ENCODE results near the gene TMEM26.

TMEM26 gene

DNA sequence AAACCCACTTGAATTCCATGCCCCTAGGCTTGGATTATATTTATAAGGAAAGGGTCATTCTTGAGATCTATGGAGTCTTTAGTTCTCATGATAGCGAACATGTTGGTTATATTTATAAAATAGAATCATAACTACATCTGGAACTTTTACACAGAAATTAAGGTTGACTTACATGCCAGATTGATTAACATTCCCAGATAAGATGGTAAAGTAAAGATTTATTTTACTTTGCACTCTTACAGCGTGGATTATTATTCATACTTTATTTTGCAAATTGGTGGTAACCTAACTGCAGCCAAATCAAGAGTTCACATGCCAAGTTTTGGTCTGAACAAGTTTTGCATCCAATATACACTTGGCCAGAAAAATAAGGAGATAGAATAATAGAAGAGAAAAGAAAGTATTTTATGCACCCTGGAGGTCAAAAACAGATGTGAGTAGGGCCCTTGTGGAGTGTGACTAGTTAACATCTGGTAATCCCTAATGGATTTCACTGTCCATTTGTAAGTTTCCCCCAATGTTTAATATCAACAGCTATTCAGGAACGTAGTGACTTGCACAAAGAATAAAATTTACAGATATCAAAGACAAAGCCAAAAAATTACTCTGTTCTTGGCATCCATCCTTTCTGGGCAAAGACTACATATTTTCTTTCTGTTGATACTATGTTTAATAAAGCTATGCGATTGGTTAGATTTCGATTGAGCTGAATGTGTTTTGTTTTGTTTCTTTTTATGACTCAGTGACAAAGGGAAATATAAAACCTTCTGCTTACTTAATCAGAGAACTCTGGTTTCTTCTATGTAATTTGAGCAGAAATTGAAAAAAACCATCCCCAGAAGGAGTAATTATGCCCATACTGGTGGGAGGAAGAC, 10.1 kb upstream of the TMEM26 start:
- DNase-seq (ENCODE audit: low spot score), result no peak
- in situ Hi-C loops (cut with MboI; ENCODE audit: low pct_unique_long_range_greater_than_20kb, low sequenced_read_pairs, unreplicated experiment), result no loop called here
- TF ChIP-seq, protein P1, sequence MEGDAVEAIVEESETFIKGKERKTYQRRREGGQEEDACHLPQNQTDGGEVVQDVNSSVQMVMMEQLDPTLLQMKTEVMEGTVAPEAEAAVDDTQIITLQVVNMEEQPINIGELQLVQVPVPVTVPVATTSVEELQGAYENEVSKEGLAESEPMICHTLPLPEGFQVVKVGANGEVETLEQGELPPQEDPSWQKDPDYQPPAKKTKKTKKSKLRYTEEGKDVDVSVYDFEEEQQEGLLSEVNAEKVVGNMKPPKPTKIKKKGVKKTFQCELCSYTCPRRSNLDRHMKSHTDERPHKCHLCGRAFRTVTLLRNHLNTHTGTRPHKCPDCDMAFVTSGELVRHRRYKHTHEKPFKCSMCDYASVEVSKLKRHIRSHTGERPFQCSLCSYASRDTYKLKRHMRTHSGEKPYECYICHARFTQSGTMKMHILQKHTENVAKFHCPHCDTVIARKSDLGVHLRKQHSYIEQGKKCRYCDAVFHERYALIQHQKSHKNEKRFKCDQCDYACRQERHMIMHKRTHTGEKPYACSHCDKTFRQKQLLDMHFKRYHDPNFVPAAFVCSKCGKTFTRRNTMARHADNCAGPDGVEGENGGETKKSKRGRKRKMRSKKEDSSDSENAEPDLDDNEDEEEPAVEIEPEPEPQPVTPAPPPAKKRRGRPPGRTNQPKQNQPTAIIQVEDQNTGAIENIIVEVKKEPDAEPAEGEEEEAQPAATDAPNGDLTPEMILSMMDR (IDR thresholded peaks at IDR 0.05; ENCODE audit: extremely low read depth, insufficient read depth, missing control alignments), result no peak

DNA sequence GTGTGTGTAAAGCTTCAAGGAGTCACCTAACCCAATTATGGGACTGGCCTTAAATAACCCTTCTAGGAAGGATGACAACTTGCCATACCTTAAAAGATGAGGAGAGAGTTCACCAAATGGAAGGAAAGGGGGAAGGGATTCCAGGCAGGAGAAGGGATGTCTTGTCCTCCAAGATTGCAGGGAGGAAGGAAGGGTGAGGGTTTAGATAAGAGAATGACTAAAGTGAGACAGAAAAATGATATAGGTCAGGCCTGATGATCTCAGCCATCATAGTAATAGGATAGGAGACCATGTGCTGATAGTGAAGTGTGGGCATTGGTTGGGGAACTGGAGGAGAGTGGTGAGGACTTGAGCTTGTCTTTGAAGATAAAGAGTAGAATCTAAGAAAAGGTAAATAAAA, 7.7 kb upstream of the TMEM26 start:
- TF ChIP-seq, protein P1 (IDR thresholded peaks at IDR 0.05; ENCODE audit: extremely low read depth, insufficient read depth, missing control alignments), result no peak

DNA sequence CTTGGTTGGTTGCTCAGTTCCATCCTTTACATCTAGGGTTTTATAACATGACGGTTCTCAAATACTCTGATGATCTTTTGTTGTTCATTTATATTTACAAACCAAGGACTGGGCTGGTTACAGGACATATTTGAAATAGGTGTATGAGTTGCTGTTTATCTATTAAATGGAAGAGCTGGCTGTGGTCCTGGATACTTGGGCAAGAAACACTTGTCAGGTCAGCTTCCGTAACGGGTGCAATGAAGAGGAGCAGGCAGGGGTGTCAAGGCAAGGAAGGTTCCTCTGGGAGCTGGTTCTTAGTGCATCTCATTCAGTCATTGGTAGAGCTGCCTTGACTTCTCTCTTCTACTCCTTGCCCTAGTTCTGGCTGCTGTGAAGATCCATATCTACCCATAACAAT, 4.8 kb upstream of the TMEM26 start:
- TF ChIP-seq, protein P1 (IDR thresholded peaks at IDR 0.05; ENCODE audit: extremely low read depth, insufficient read depth, missing control alignments), result no peak
- in situ Hi-C loops (cut with MboI; ENCODE audit: low pct_unique_long_range_greater_than_20kb, low sequenced_read_pairs, unreplicated experiment), result no loop called here
- no peak for DNase-seq (ENCODE audit: low spot score)

More for the DNA sequence above, 7.7 kb upstream of the TMEM26 start:
- in situ Hi-C loops (cut with MboI; ENCODE audit: low pct_unique_long_range_greater_than_20kb, low sequenced_read_pairs, unreplicated experiment), result no loop called here
- DNase-seq (ENCODE audit: low spot score), result no peak

DNA sequence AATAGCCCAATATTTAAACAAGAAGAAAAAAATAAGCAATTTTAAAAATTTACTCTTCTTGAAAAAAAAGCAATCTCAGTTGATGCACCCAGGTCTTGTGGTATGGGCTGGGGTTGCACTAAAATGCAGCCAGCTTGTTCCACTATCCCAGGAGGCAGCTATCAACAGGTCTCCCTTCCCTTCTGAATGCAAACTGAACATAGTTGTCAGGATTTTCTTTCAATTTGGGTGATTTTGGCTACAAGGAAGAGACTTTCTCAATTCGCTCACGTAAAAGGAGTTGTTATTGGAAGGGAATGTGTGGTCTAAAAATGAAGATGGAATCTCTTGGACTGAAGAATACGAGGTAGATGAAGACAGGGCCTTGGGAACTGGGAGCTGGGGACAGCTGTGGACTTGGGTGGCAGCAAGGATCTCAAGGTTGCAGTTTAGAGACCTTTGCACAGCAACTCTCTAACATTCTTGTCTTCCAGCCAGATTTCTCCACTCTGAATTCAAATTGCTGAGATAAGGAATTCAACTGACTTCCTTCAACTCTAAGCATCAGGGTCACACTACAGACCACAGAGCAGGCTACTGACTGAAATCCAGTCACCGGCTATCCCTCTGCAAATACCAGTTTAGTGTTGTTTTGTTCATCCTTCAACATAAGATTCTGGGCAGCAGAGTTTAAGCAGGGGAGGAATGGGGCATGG, 3.1 kb upstream of the TMEM26 start:
- TF ChIP-seq, protein P1 (IDR thresholded peaks at IDR 0.05; ENCODE audit: extremely low read depth, insufficient read depth, missing control alignments), result no peak
- in situ Hi-C loops (cut with MboI; ENCODE audit: low pct_unique_long_range_greater_than_20kb, low sequenced_read_pairs, unreplicated experiment), result no loop called here
- DNase-seq (ENCODE audit: low spot score), result no peak

DNA sequence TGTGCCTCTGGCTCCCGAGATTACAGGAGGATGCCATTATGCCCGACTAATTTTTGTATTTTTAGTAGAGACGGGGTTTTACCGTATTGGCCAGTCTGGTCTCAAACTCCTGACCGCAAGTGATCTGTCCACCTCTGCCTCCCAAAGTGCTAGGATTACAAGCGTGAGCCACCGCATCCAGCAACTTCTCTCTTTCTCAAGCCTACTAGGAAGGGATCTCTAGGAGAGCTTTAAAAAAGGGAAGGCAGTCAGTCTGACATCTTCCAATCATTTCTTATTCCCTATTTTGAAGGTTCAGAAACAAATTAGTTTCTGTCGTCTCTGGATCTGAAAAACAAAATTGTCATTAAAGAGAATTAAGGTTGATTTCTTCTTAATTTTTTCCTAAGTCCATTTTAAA, 2.5 kb upstream of the TMEM26 start:
- in situ Hi-C loops (cut with MboI; ENCODE audit: low pct_unique_long_range_greater_than_20kb, low sequenced_read_pairs, unreplicated experiment), result no loop called here
- TF ChIP-seq, protein P1 (IDR thresholded peaks at IDR 0.05; ENCODE audit: extremely low read depth, insufficient read depth, missing control alignments), result no peak
- DNase-seq (ENCODE audit: low spot score), result no peak

DNA sequence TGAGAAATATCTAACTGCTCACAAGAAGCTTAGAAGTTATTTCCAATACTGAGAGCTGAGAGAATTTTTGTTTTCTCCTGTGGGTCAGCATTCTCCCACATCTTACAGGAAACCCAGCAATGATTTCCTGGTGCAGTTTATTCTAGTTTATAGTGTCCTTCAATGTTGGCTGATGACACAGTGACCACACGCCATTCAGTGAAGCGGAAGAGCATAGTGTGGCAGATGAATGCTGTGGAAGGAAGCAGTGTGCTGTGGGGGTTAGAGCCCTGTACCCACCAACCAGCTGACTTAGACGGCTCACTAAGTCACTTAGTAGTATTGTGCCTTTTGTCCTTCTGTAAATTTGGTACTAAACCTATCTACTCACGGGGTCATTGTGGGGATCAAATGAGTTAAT, 1.4 kb upstream of the TMEM26 start:
- no peak for DNase-seq (ENCODE audit: low spot score)
- TF ChIP-seq, protein P1 (IDR thresholded peaks at IDR 0.05; ENCODE audit: extremely low read depth, insufficient read depth, missing control alignments), result no peak
- in situ Hi-C loops (cut with MboI; ENCODE audit: low pct_unique_long_range_greater_than_20kb, low sequenced_read_pairs, unreplicated experiment), result no loop called here
